K562 (cell line): ENCODE measurements around the gene C11orf65. TPM values are rescaled to one million over a fixed set of nuclear protein-coding genes. Genes with fewer than 3 reads are reported as not detected.
A peak's percentile ranks its signal among the peaks of the same experiment; 100 is the strongest.

ENCODE experiments used
- ATAC-seq: fragments of 200-7000 bp; cut with Tn5 transposase; 3 replicates; pipeline ENCODE4 v1.9.1; 2020; ENCODE audit warnings: moderate library complexity
- BruUV-seq: library from RNA; stranded (reverse); fragments of 400-500 nt; replicated peaks from 2 replicates; lab custom pipeline; 2021; lab: Mats Ljungman, UMichigan
- CTCF ChIA-PET: fragments of 300-600 bp; formaldehyde crosslinking; extraction: SDS; loops from one replicate; lab custom pipeline; 2021; ENCODE audit warnings: low intra/inter-chr PET ratio; lab: Yijun Ruan, JAX
- POLR2A ChIA-PET: fragments of 300-600, 350-650 bp; sonication (Branson Sonifier 250); formaldehyde crosslinking; extraction: SDS; loops from one replicate; lab custom pipeline; 2021; ENCODE audit warnings: antibody characterized with exemption, inconsistent platforms; lab: Yijun Ruan, JAX
- DNase-seq, 4 experiments: peaks; one replicate each; pipeline versions ENCODE4 v3.0.0 to v3.0.0-alpha.2; 2011 to 2018; ENCODE audit warnings: low spot score in 3 of 4, mixed read lengths in 3 of 4; ENCODE audit errors: extremely low read depth in 1 of 4
- FAIRE-seq: peaks from 2 replicates; lab custom pipeline; 2011; peaks lifted over from hg19 to GRCh38; lab: Jason Lieb, UNC
- H2AFZ ChIP-seq: 2 replicates; pipeline ENCODE4 v1.6.0; 2011; ENCODE audit warnings: low read depth, low read length, control low read depth, inconsistent platforms
- H3K27ac ChIP-seq: fragments of 200-600 bp; 3 replicates; pipeline ENCODE4 v1.8.0; 2011; ENCODE audit warnings: low read depth, mild to moderate bottlenecking, control low read depth, inconsistent platforms, low read length, moderate library complexity, mixed read lengths; ENCODE audit errors: extremely low read depth
- H3K27me3 ChIP-seq, 2 experiments: fragments of 300-600 bp in 1 of 2; 2 replicates in 1 of 2; 3 replicates in 1 of 2; pipeline versions ENCODE4 v1.6.0 to v1.8.0; 2011; ENCODE audit warnings: inconsistent platforms in 2 of 2, low read length in 2 of 2, mild to moderate bottlenecking in 1 of 2, mixed read lengths in 1 of 2, moderate library complexity in 1 of 2; ENCODE audit not compliant: control insufficient read depth in 2 of 2, insufficient read depth in 2 of 2
- H3K36me3 ChIP-seq: fragments of 300-600 bp; 3 replicates; pipeline ENCODE4 v1.8.0; 2011; ENCODE audit warnings: mild to moderate bottlenecking, low read length, inconsistent platforms; ENCODE audit not compliant: control insufficient read depth, insufficient read depth
- H3K4me1 ChIP-seq, 2 experiments: fragments of 200-600 bp in 1 of 2; replicated peaks in 1 of 2; 2 replicates in 1 of 2; 3 replicates in 1 of 2; pipeline versions ENCODE4 v1.5.1 to v1.8.0; 2011; ENCODE audit warnings: inconsistent platforms in 2 of 2, low read length in 2 of 2, mild to moderate bottlenecking in 1 of 2, mixed read lengths in 1 of 2, moderate library complexity in 1 of 2; ENCODE audit not compliant: control insufficient read depth in 2 of 2, insufficient read depth in 2 of 2
- H3K4me2 ChIP-seq: 2 replicates; pipeline ENCODE4 v1.6.1; 2011; ENCODE audit warnings: low read length, control low read depth, inconsistent platforms, mixed read lengths; ENCODE audit not compliant: insufficient read depth
- H3K4me3 ChIP-seq: fragments of 200-600 bp; sonication (generic), shearing (Covaris generic); 2 replicates; pipeline ENCODE4 v1.5.1; 2016; ENCODE audit warnings: control low read depth, inconsistent platforms
- H3K79me2 ChIP-seq: fragments of 200-600 bp; 3 replicates; pipeline ENCODE4 v1.8.0; 2011; ENCODE audit warnings: low read length, inconsistent platforms; ENCODE audit not compliant: control insufficient read depth, insufficient read depth
- H3K9ac ChIP-seq, 2 experiments: 2 replicates each; pipeline versions ENCODE4 v1.6.0 to v1.6.1; 2011; ENCODE audit warnings: low read depth in 2 of 2, low read length in 2 of 2, control low read depth in 1 of 2, inconsistent platforms in 1 of 2, mild to moderate bottlenecking in 1 of 2, mixed read lengths in 1 of 2; ENCODE audit not compliant: insufficient read depth in 1 of 2
- H3K9me1 ChIP-seq: one replicate; pipeline ENCODE4 v1.6.0; 2011; ENCODE audit warnings: inconsistent platforms, mild to moderate bottlenecking, low read length, moderate library complexity; ENCODE audit not compliant: control insufficient read depth, insufficient read depth
- H3K9me3 ChIP-seq: replicated peaks from 2 replicates; pipeline ENCODE4 v1.5.1; 2011; ENCODE audit warnings: low read depth, low read length, inconsistent platforms; ENCODE audit not compliant: control insufficient read depth, insufficient read depth
- H4K20me1 ChIP-seq: replicated peaks from 2 replicates; pipeline ENCODE4 v1.6.1; 2011; ENCODE audit warnings: low read length, inconsistent platforms, mixed read lengths; ENCODE audit not compliant: control insufficient read depth, insufficient read depth
- CEBPB ChIP-seq: fragments of 450-650 bp; IDR thresholded peaks from 2 replicates; pipeline ENCODE4 v1.6.1; 2016; ENCODE audit warnings: missing genetic modification characterization, missing compliant biosample characterization
- CEBPG ChIP-seq, 3 experiments: fragments of 200-800 bp in 1 of 3; sonication (Bioruptor generic) in 1 of 3; sonication (generic) in 1 of 3; formaldehyde crosslinking in 1 of 3; IDR thresholded peaks in 2 of 3; conservative IDR thresholded peaks in 1 of 3; 2 replicates each; pipeline versions ENCODE4 v1.6.1 to v1.8.0; 2016 to 2022; ENCODE audit warnings: missing compliant biosample characterization in 2 of 3, missing genetic modification characterization in 2 of 3, mild to moderate bottlenecking in 1 of 3, missing genetic modification reagents in 1 of 3
- HMG20B ChIP-seq: fragments of 250-450 bp; sonication (Bioruptor Pico); IDR thresholded peaks from 2 replicates; pipeline ENCODE4 v1.5.0; 2021; ENCODE audit warnings: mild to moderate bottlenecking
- HNRNPUL1 ChIP-seq: fragments of 200-400 bp; formaldehyde crosslinking; IDR thresholded peaks from 2 replicates; pipeline ENCODE4 v1.6.1; 2017; ENCODE audit warnings: low read length
- LEF1 ChIP-seq: fragments of 450-650 bp; IDR thresholded peaks from 2 replicates; pipeline ENCODE4 v1.6.1; 2016; ENCODE audit warnings: mild to moderate bottlenecking
- NRF1 ChIP-seq, 2 experiments: fragments of 450-650 bp; IDR thresholded peaks in 1 of 2; conservative IDR thresholded peaks in 1 of 2; 2 replicates each; pipeline ENCODE4 v1.6.1; 2014; ENCODE audit warnings: mild to moderate bottlenecking in 2 of 2
- WGBS: fragments of 100-300 bp; shearing (Covaris generic); methylation state at CpG from one replicate; pipeline ENCODE4 v1.1.6; 2016; ENCODE audit warnings: low coverage, mixed read lengths; ENCODE audit not compliant: insufficient coverage; ENCODE audit errors: missing lambda C conversion rate; 5-methylcytosine and 5-hydroxymethylcytosine counted together
- in situ Hi-C: fragments of 300-500 bp; cut with MboI; formaldehyde crosslinking; loops from 4 replicates; pipeline ENCODE4 v1.15.0; 2018; ENCODE audit warnings: inconsistent platforms, mixed read lengths
- intact Hi-C: fragments of 100-400 bp; cut with micrococcal nuclease; formaldehyde crosslinking; loops from 2 replicates; pipeline ENCODE4 v1.14.2; 2022
- polyA plus RNA-seq, 8 experiments: library from polyadenylated mRNA; depleted of rRNA in 4 of 8; stranded (reverse) in 5 of 8; unstranded in 3 of 8; fragments of >200 nt; fragmentation: Nextera tagmentation in 2 of 8; fragmentation: Illumina TruSeq in 1 of 8; extraction: Ambion mirVana in 2 of 8; extraction: Trizol in 1 of 8; gene quantifications; 2 replicates each; pipeline versions ENCODE4 v1.2.1 to v1.2.3, GENCODE V29; 2011 to 2014; ENCODE audit warnings: inconsistent platforms in 1 of 8, missing spikeins in 1 of 8
- total RNA-seq, 7 experiments: library from RNA; depleted of rRNA in 6 of 7; stranded (reverse); fragments of >200 nt in 6 of 7; fragmentation: Illumina TruSeq in 2 of 7; extraction: Trizol in 2 of 7; gene quantifications; 2 replicates each; pipeline versions ENCODE4 v1.2.1 to v1.2.3, GENCODE V29; 2011 to 2021; ENCODE audit warnings: low replicate concordance in 1 of 7

The C11orf65 gene
- total and polyA plus RNA-seq, 9 of the 15 experiments (the other 6 are each of a cell fraction or from before 2014, with no cell fraction given), result 1.0 to 2.1 (median 1.2) TPM

GRCh38 chr11:108369064-108369463 is 98.3 kb downstream of the C11orf65 start:
- DNase-seq, result no peak
- Histone ChIP-seq H3K27ac (no peak overlapping the region), H3K9ac (no peak overlapping the region), H3K4me2 (no peak overlapping the region), H3K36me3 (no peaks in the 10 kb centered on the region; the same call in 2 of the 3 replicates), H3K79me2 (no peaks in the 10 kb centered on the region), H2AFZ (no peak overlapping the region), H3K27me3 (no peaks in the 10 kb centered on the region), H3K9me1 (no peaks in the 10 kb centered on the region), H4K20me1 (no peaks in the 10 kb centered on the region), H3K4me1 (no peaks in the 10 kb centered on the region), H3K9me3 (no peaks in the 10 kb centered on the region), H3K4me3 (no peak overlapping the region)
- WGBS, result 40% methylated on average over 5 of the region's 5 CpGs
- FAIRE-seq, result peak; percentile 62
- BruUV-seq, result no TSS peak
- CTCF ChIA-PET, result no interaction called here
- TF ChIP-seq HNRNPUL1, result no peak
- TF ChIP-seq CEBPB, result peak; percentile 91
- peak; percentile 41; the same call in 1 of the 2 replicates for TF ChIP-seq CEBPG (CRISPR knock-in tag; IDR thresholded peaks at IDR 0.05)
- peak in 1 of 2 experiments; percentile 9; a peak in 1 of 4 replicates for TF ChIP-seq CEBPG (tag; conservative IDR thresholded peaks at IDR 0.05 in 1 of 2, IDR thresholded peaks at IDR 0.05 in 1 of 2)
- no peak for TF ChIP-seq HMG20B (CRISPR knock-in tag)
- TF ChIP-seq NRF1 (conservative IDR thresholded peaks at IDR 0.05 in 1 of 2, IDR thresholded peaks at IDR 0.05 in 1 of 2), result no peak
- no peak for TF ChIP-seq LEF1
- POLR2A ChIA-PET, result interaction anchor here (0.6 to 1.3 kb wide), 2 partner anchors 32 to 152 kb away, joined by 3 read pairs; no protein-coding TSS in a partner anchor
- in situ Hi-C loops (no loop called here), intact Hi-C loops (no loop called here)
- peak; percentile 51; the same call in 1 of the 3 replicates for ATAC-seq
